ENCODE results near the gene OXTR. TPM values are rescaled to one million over a fixed set of nuclear protein-coding genes. Genes with fewer than 3 reads are reported as not detected.
A peak's percentile ranks its signal among the peaks of the same experiment; 100 is the strongest.

The OXTR gene
- total RNA-seq, 1 donor from 2014 or later = 13.5 TPM

- Mint-ChIP-seq H3K27ac (no peak overlapping the region), H3K4me3 (no peak overlapping the region), H3K4me1 (no peaks in the 10 kb centered on the region), H3K27me3 (ENCODE audit: low read depth) (no peaks in the 10 kb centered on the region), H3K36me3 (no peaks in the 10 kb centered on the region), H3K9me3 (no peaks in the 10 kb centered on the region)
- peak in 1 of 2 experiments; percentile 33 for DNase-seq (ENCODE audit: low spot score in 2 of 2, unreplicated experiment in 2 of 2)
- no peak for TF ChIP-seq CTCF (IDR thresholded peaks at IDR 0.05; ENCODE audit: unreplicated experiment)
These were observed 11.6 kb downstream of the OXTR start for GRCh38 chr3:8757551-8758518.

DNA sequence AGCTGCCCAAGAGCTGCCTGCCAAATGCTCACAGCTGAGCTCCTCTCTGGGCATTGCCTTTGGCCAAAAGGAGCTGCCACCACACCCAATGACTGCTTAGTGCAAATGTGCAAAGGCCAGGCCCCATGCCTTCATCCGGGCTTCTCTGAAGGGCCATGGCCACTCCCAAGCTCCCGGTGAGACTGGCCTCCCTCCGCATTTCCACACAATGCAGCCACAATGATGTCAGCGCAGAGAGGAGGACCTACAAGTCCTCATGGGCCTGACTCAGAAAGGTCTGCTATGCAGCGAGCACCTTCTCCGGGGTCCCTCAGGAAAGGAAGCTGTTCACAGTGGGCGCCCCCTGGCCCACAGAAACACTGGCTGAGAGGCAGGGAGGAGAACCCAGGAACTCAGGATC is 12.7 kb downstream of the OXTR start:
- no peaks in the 10 kb centered on the region for H3K36me3 Mint-ChIP-seq
- H3K4me1 Mint-ChIP-seq = no peaks in the 10 kb centered on the region
- no peaks in the 10 kb centered on the region for H3K27me3 Mint-ChIP-seq (ENCODE audit: low read depth)
- no peaks in the 10 kb centered on the region for H3K9me3 Mint-ChIP-seq
- no peak for DNase-seq (ENCODE audit: low spot score in 2 of 2, unreplicated experiment in 2 of 2)
- no peak overlapping the region for H3K4me3 Mint-ChIP-seq
- no peak overlapping the region for H3K27ac Mint-ChIP-seq
- no peak for TF ChIP-seq CTCF (IDR thresholded peaks at IDR 0.05; ENCODE audit: unreplicated experiment)

DNA sequence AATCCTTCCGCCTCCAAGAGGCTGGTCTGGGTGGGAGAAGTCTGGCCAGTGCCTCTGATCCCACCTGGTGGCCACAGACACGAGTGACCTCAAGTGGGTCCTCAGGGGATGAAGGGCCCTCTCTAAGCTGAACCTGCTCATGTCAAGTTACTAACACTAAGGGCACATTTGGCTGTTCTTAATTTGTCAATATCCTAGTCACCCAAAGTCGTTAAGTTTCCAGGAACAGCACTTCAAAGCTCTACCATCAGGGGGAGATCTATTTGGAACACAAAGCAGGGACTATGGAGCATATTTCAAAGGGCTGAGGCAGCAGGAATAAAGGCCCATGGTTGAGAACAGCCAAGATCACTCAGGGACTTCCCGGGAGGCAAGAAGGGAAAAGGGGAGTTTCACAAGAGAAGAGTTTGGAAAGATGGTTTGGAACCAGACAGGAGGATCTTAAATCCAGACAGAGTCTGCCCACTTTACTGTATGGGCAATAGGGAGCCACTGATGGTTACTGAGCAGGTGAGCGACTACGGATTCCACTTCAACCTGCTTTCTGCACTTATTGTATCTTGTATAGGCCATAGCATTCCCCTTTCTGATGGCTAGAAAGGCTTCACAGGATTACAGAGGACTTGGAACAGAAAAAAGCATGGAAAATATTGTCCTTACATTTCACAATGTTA is 13.7 kb downstream of the OXTR start:
- Mint-ChIP-seq H3K4me1 (no peaks in the 10 kb centered on the region), H3K27ac (no peak overlapping the region), H3K9me3 (no peaks in the 10 kb centered on the region), H3K36me3 (peaks cover 6% of the 10 kb centered on the region), H3K4me3 (no peak overlapping the region), H3K27me3 (ENCODE audit: low read depth) (no peaks in the 10 kb centered on the region)
- TF ChIP-seq CTCF (IDR thresholded peaks at IDR 0.05; ENCODE audit: unreplicated experiment) = peak; percentile 21
- no peak for DNase-seq (ENCODE audit: low spot score in 2 of 2, unreplicated experiment in 2 of 2)

- no peak for TF ChIP-seq CTCF (IDR thresholded peaks at IDR 0.05; ENCODE audit: unreplicated experiment)
- H3K36me3 Mint-ChIP-seq = peaks cover 6% of the 10 kb centered on the region
- H3K4me1 Mint-ChIP-seq = no peaks in the 10 kb centered on the region
- H3K27ac Mint-ChIP-seq = no peak overlapping the region
- DNase-seq (ENCODE audit: low spot score in 2 of 2, unreplicated experiment in 2 of 2) = no peak
- H3K4me3 Mint-ChIP-seq = no peak overlapping the region
- no peaks in the 10 kb centered on the region for H3K27me3 Mint-ChIP-seq (ENCODE audit: low read depth)
- no peaks in the 10 kb centered on the region for H3K9me3 Mint-ChIP-seq
These were observed 14.3 kb downstream of the OXTR start for GRCh38 chr3:8755097-8755496.

- no peak for DNase-seq (ENCODE audit: low spot score in 2 of 2, unreplicated experiment in 2 of 2)
- Mint-ChIP-seq H3K9me3 (no peaks in the 10 kb centered on the region), H3K4me3 (no peak overlapping the region), H3K4me1 (no peaks in the 10 kb centered on the region), H3K36me3 (peaks cover 6% of the 10 kb centered on the region), H3K27ac (no peak overlapping the region), H3K27me3 (ENCODE audit: low read depth) (no peaks in the 10 kb centered on the region)
- TF ChIP-seq CTCF (IDR thresholded peaks at IDR 0.05; ENCODE audit: unreplicated experiment) = no peak
These were observed 16.6 kb downstream of the OXTR start for GRCh38 chr3:8752832-8753231.
